D721Med (cell line): Measurements from ENCODE around the gene PLXDC1.

Experiments
- DNase-seq: peaks from one replicate; pipeline ENCODE4 v3.0.0; 2011; ENCODE audit warnings: low spot score; ENCODE audit not compliant: insufficient read length
- FAIRE-seq: peaks from 2 replicates; lab custom pipeline; 2011; peaks lifted over from hg19 to GRCh38; lab: Jason Lieb, UNC
- CTCF ChIP-seq: IDR thresholded peaks from 2 replicates; pipeline ENCODE4 v1.5.1; 2012; ENCODE audit warnings: mild to moderate bottlenecking, control low read depth; ENCODE audit not compliant: insufficient read depth; ENCODE audit errors: missing control alignments

PLXDC1 gene

GRCh38 chr17:39192901-39193300, 41.5 kb upstream of the PLXDC1 start:
- FAIRE-seq: no peak
- no peak for TF ChIP-seq CTCF
- no peak for DNase-seq

GRCh38 chr17:39191750-39192510, 40.5 kb upstream of the PLXDC1 start:
- no peak for FAIRE-seq
- TF ChIP-seq CTCF: no peak

GRCh38 chr17:39187152-39187830, 35.9 kb upstream of the PLXDC1 start:
- FAIRE-seq (no peak), DNase-seq (no peak)
- no peak for TF ChIP-seq CTCF

More at GRCh38 chr17:39191750-39192510, 40.5 kb upstream of the PLXDC1 start:
- no peak for DNase-seq

- TF ChIP-seq CTCF: no peak
- DNase-seq (no peak), FAIRE-seq (no peak)
These were observed 35.1 kb upstream of the PLXDC1 start for GRCh38 chr17:39186481-39187002.

GRCh38 chr17:39183720-39184119, 32.3 kb upstream of the PLXDC1 start:
- DNase-seq (no peak), FAIRE-seq (no peak)
- TF ChIP-seq CTCF: no peak

GRCh38 chr17:39183045-39183444, 31.6 kb upstream of the PLXDC1 start:
- no peak for TF ChIP-seq CTCF
- FAIRE-seq (no peak), DNase-seq (no peak)
